ENCODE data around the gene MAST4.

MAST4 gene

DNA sequence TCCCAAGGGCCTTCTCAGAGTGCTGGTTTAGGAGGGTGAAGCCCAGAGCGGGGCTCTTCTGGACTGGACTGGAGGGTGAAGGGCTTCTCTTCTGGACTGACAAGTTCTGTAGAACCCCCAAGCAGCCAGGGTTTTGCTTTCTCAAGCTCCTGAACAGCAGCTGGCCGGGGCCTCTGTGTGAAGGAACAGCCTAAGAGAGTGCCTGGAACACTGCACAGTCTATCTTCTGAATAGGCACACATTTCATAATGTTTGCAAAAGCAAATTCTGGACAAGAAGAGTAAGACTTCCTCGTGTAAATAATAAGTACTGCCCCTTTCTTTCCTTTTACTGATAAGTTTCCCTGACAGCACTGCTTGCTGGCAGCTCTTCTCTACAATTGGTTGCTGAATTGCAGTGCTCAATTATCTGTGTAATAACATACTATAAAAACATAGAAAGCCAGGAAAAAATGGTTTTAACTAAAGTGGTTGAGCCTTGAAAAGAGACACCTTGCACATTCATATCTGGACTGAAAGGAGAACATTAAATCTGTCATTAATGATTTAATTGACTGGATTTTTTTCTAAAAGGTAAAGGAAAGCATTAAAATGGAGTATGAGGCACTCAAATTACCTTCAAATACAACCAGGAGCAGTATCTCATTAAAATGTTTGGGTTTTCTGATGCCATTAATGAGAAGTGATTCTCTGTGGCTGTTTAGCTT, 20.5 kb downstream of the MAST4 start:
- Histone ChIP-seq H3K9me3 (replicated peaks; ENCODE audit: insufficient read depth, low read length) (no peaks in the 10 kb centered on the region), H3K4me3 (ENCODE audit: low read length) (peak overlapping the region; percentile 7; the same call in 1 of the 2 replicates), H3K9ac (ENCODE audit: low read length) (no peak overlapping the region), H3K4me2 (ENCODE audit: low read depth, low read length) (peak overlapping the region; percentile 57), H3K9me2 (replicated peaks; ENCODE audit: insufficient read depth, low read length) (no peaks in the 10 kb centered on the region), H3K79me2 (ENCODE audit: low read length) (no peaks in the 10 kb centered on the region), H3F3A (ENCODE audit: insufficient read depth, low read length) (peaks cover 5% of the 10 kb centered on the region; the same call in 1 of the 2 replicates), H4K20me1 (ENCODE audit: insufficient read depth, low read length) (no peaks in the 10 kb centered on the region), H3K4me1 (ENCODE audit: low read length) (peaks cover 34% of the 10 kb centered on the region), H3K27me3 (replicated peaks; ENCODE audit: insufficient read depth, low read length) (no peaks in the 10 kb centered on the region), H2AFZ (ENCODE audit: low read length) (0 out of 2 replicates have a peak overlapping the region, but pooled peaks have one; percentile 24), H3K36me3 (replicated peaks; ENCODE audit: insufficient read depth, low read length) (no peaks in the 10 kb centered on the region), H3K27ac (ENCODE audit: low read length) (peak overlapping the region; percentile 40; the same call in 1 of the 2 replicates)
- TF ChIP-seq CTCF (IDR thresholded peaks at IDR 0.05; ENCODE audit: low read length), result no peak
- TF ChIP-seq EZH2 (optimal IDR thresholded peaks at IDR 0.05; ENCODE audit: low read depth, low read length), result no peak
- TF ChIP-seq EZH2phosphoT487 (IDR thresholded peaks at IDR 0.05; ENCODE audit: low read length), result no peak
- DNase-seq, result no peak

DNA sequence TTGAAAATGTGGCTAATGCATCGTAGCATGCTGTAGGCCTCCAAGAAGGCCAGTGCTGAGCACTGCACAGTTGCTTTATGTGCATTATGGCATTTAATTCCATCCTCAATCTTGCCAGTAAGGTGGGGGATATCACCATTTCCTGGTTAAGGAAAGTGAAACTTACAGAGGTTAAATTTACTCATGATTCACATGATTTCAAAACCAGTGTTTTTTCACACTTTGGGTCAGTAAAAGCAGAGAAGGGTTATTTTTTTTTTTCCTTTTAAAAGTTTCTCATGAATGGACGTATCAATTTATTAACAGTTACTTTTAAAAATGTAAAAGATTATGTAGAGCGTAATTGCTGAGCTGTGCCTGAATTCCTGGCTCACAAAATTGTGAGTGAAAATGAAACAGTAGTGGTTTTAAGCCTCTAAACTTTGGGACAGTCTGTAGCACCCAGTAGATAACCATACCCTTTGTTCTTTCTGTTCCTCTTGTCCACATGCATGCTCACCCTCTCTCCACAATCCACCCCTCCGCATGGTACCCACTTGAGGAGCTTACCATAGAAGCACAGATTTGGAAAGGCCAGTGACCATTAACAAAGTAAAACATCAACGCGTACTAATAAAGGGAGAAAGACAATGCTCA, 21.2 kb downstream of the MAST4 start:
- TF ChIP-seq EZH2phosphoT487 (IDR thresholded peaks at IDR 0.05; ENCODE audit: low read length), result no peak
- no peak for TF ChIP-seq EZH2 (optimal IDR thresholded peaks at IDR 0.05; ENCODE audit: low read depth, low read length)
- no peak for TF ChIP-seq CTCF (IDR thresholded peaks at IDR 0.05; ENCODE audit: low read length)
- Histone ChIP-seq H3K9me3 (replicated peaks; ENCODE audit: insufficient read depth, low read length) (no peaks in the 10 kb centered on the region), H2AFZ (ENCODE audit: low read length) (0 out of 2 replicates have a peak overlapping the region, but pooled peaks have one; percentile 24), H3K4me2 (ENCODE audit: low read depth, low read length) (peak overlapping the region; percentile 57), H3K36me3 (replicated peaks; ENCODE audit: insufficient read depth, low read length) (no peaks in the 10 kb centered on the region), H3K4me1 (ENCODE audit: low read length) (peaks cover 34% of the 10 kb centered on the region), H3K9me2 (replicated peaks; ENCODE audit: insufficient read depth, low read length) (no peaks in the 10 kb centered on the region), H3K27me3 (replicated peaks; ENCODE audit: insufficient read depth, low read length) (no peaks in the 10 kb centered on the region), H3K27ac (ENCODE audit: low read length) (peak overlapping the region; percentile 40; the same call in 1 of the 2 replicates), H4K20me1 (ENCODE audit: insufficient read depth, low read length) (no peaks in the 10 kb centered on the region), H3K79me2 (ENCODE audit: low read length) (no peaks in the 10 kb centered on the region), H3K9ac (ENCODE audit: low read length) (no peak overlapping the region), H3F3A (ENCODE audit: insufficient read depth, low read length) (peaks cover 5% of the 10 kb centered on the region; the same call in 1 of the 2 replicates), H3K4me3 (ENCODE audit: low read length) (peak overlapping the region; percentile 7; the same call in 1 of the 2 replicates)
- DNase-seq, result peak; percentile 43

DNA sequence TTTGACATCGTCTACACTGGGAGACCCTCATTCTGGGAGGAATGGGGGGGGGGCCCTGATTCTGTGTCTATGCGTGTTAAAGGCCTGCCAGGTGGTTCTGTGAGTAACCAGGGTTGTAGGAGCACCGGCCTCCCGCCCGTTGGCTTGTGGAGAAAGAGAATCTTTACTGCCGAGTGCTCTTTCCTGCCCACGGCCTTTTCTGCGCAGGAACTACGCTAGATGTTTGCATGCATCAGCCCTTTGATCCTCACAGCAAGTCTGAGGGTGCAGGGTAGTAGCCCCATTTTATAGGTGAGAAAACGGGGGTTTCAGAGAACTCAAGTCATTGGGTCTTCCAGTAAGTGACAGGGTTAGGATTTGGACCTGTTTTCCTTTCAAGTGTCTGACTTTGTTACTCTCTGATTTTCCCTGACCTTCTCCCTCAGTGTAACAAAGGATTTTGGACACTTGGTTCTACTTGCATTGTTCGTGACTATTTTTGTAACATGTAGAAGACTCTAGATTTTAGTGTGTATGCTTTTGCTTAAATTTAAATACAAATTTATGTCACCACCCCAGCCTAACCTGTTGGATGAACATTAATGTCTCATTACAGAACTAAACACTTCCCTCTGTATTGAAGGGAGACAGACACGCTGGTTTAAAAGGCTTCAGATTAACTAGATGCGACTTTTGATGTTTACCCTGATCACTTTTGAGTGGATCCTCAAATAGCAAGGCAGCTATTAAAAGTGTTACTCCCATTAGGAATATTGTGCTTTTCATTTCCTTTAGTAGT, 22.0 kb downstream of the MAST4 start:
- Histone ChIP-seq H3K4me3 (ENCODE audit: low read length) (no peak overlapping the region), H3K36me3 (replicated peaks; ENCODE audit: insufficient read depth, low read length) (no peaks in the 10 kb centered on the region), H3K9me2 (replicated peaks; ENCODE audit: insufficient read depth, low read length) (no peaks in the 10 kb centered on the region), H3K27ac (ENCODE audit: low read length) (no peak overlapping the region; the same call in 1 of the 2 replicates), H3K9me3 (replicated peaks; ENCODE audit: insufficient read depth, low read length) (no peaks in the 10 kb centered on the region), H3F3A (ENCODE audit: insufficient read depth, low read length) (peaks cover 5% of the 10 kb centered on the region; the same call in 1 of the 2 replicates), H3K4me1 (ENCODE audit: low read length) (peaks cover 34% of the 10 kb centered on the region), H3K79me2 (ENCODE audit: low read length) (no peaks in the 10 kb centered on the region), H2AFZ (ENCODE audit: low read length) (0 out of 2 replicates have a peak overlapping the region, but pooled peaks have one; percentile 24), H3K9ac (ENCODE audit: low read length) (no peak overlapping the region), H3K27me3 (replicated peaks; ENCODE audit: insufficient read depth, low read length) (no peaks in the 10 kb centered on the region), H4K20me1 (ENCODE audit: insufficient read depth, low read length) (no peaks in the 10 kb centered on the region), H3K4me2 (ENCODE audit: low read depth, low read length) (peak overlapping the region; percentile 57)
- no peak for TF ChIP-seq EZH2 (optimal IDR thresholded peaks at IDR 0.05; ENCODE audit: low read depth, low read length)
- TF ChIP-seq CTCF (IDR thresholded peaks at IDR 0.05; ENCODE audit: low read length), result no peak
- no peak for TF ChIP-seq EZH2phosphoT487 (IDR thresholded peaks at IDR 0.05; ENCODE audit: low read length)
- no peak for DNase-seq

All from MM.1S (cell line).